Activated CD4-positive, alpha-beta T cell treated with anti-CD3 and anti-CD28 coated beads, Interleukin-2, amount 50 U/mL, for 48 hours (primary cell): Measurements from ENCODE around the gene HPSE2.

Experiments used
- DNase-seq, 2 experiments: peaks; one replicate each; pipeline ENCODE4 v3.0.0-alpha.2; 2020

The HPSE2 gene

GRCh38 chr10:98831391-98831790 is 404.3 kb downstream of the HPSE2 start:
- no peak for DNase-seq

GRCh38 chr10:98825741-98826140 is 409.9 kb downstream of the HPSE2 start:
- DNase-seq, result no peak

- DNase-seq, result no peak
Measured at GRCh38 chr10:98817396-98817795, 418.3 kb downstream of the HPSE2 start.

GRCh38 chr10:98815039-98815885 is 420.4 kb downstream of the HPSE2 start:
- no peak for DNase-seq

GRCh38 chr10:98814470-98814869 is 421.2 kb downstream of the HPSE2 start:
- no peak for DNase-seq

GRCh38 chr10:98808282-98808892 is 427.3 kb downstream of the HPSE2 start:
- no peak for DNase-seq

- DNase-seq, result no peak
Measured at GRCh38 chr10:98800263-98800662, 435.4 kb downstream of the HPSE2 start.

GRCh38 chr10:98795467-98795866 is 440.2 kb downstream of the HPSE2 start:
- no peak for DNase-seq

GRCh38 chr10:98790817-98791216 is 444.8 kb downstream of the HPSE2 start:
- no peak for DNase-seq

GRCh38 chr10:98778277-98778759 is 457.3 kb downstream of the HPSE2 start:
- DNase-seq, result no peak

GRCh38 chr10:98758463-98758862 is 477.2 kb downstream of the HPSE2 start:
- no peak for DNase-seq

- peak in 1 of 2 experiments; percentile 3 for DNase-seq
Measured at GRCh38 chr10:98748298-98748697, 487.4 kb downstream of the HPSE2 start.

GRCh38 chr10:98745645-98746044 is 490.0 kb downstream of the HPSE2 start:
- DNase-seq, result no peak

GRCh38 chr10:98720551-98720950 is 515.1 kb downstream of the HPSE2 start:
- DNase-seq, result no peak

- no peak for DNase-seq
Measured at GRCh38 chr10:98713586-98713985, 522.1 kb downstream of the HPSE2 start.

GRCh38 chr10:98696516-98696915 is 539.1 kb downstream of the HPSE2 start:
- no peak for DNase-seq

- no peak for DNase-seq
Measured at GRCh38 chr10:98694883-98695282, 540.8 kb downstream of the HPSE2 start.

- no peak for DNase-seq
Measured at GRCh38 chr10:98694014-98694413, 541.6 kb downstream of the HPSE2 start.

- no peak for DNase-seq
Measured at GRCh38 chr10:98687685-98688084, 548.0 kb downstream of the HPSE2 start.

GRCh38 chr10:98684019-98684899 is 551.4 kb downstream of the HPSE2 start:
- no peak for DNase-seq

GRCh38 chr10:98676895-98677294 is 558.8 kb downstream of the HPSE2 start:
- no peak for DNase-seq

GRCh38 chr10:98675902-98676301 is 559.8 kb downstream of the HPSE2 start:
- DNase-seq, result no peak

GRCh38 chr10:98673171-98673782 is 562.4 kb downstream of the HPSE2 start:
- no peak for DNase-seq
